ENCODE results near the gene ANKRD42.
"Not testable (repeated sequence)": the region's sequence is repeated elsewhere in the genome, so short reads cannot be mapped to it uniquely, and the experiment has no call there.

ANKRD42 gene

DNA sequence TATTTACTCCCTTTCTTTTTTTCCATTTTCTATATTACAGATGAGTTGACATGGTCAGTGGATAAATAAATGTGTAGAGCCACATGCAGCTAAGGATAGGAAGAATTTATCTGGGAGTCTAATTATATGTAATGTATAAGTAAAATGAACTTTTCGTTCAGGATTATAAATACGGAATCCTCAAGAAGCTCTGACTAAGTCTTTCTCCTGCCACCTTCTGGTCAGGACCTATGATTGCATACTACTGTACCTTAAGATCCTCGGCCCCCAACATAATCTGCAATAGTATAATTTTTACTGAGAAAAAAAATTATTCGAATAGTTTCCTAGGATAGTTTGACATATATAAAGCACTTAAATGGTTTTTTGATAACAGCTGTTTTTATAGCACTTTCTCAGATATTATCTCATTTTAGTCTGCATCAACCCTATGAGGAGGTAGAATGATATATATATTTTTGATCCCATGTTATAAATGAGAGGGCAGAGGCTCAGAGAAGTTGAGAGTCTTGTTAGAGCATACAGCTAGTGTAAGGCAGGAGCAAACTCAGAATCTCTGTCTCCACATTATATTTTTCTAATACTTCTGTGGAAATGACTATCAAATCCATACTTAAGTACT is 56.6 kb downstream of the ANKRD42 start:
- Histone ChIP-seq H3K27me3 (ENCODE audit: low read depth, low read length) (no peaks in the 10 kb centered on the region), H3K36me3 (ENCODE audit: control insufficient read depth in 1 of 2, insufficient read depth in 2 of 2, low read length in 2 of 2) (peaks cover 3 to 6% of the 10 kb centered on the region in 2 donors), H3K4me3 (ENCODE audit: low read depth in 1 of 2, low read length in 2 of 2) (no peak overlapping the region), H3K27ac (ENCODE audit: low read length) (no peak overlapping the region), H3K9me3 (ENCODE audit: control insufficient read depth in 1 of 2, low read length in 2 of 2) (no peaks in the 10 kb centered on the region), H3K4me1 (ENCODE audit: control insufficient read depth in 1 of 2, insufficient read depth in 2 of 2, low read length in 2 of 2) (no peaks in the 10 kb centered on the region)

DNA sequence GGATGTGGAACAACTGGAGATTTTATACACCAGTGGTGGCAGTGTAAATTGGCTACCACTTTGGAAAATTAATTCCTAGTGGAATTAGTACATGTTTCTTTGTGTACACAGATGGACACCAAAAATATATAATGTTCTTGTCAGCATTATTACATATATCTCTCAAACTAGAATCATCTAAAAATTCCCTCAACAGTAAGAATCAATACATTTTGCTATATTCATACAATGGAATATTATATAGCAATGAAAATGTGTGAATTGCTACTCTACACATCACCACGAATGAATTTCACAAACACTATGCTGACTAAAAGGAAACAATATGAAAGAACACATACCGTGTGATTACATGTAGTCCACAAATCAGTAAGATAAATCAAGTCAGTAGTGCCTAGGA is 58.8 kb downstream of the ANKRD42 start:
- peaks cover 0 to 3% of the 10 kb centered on the region in 2 donors for H3K36me3 ChIP-seq (ENCODE audit: control insufficient read depth in 1 of 2, insufficient read depth in 2 of 2, low read length in 2 of 2)
- H3K27ac ChIP-seq (ENCODE audit: low read length), result no peak overlapping the region
- H3K27me3 ChIP-seq (ENCODE audit: low read depth, low read length), result no peaks in the 10 kb centered on the region
- H3K4me3 ChIP-seq (ENCODE audit: low read depth in 1 of 2, low read length in 2 of 2), result no peak overlapping the region
- no peaks in the 10 kb centered on the region for H3K9me3 ChIP-seq (ENCODE audit: control insufficient read depth in 1 of 2, low read length in 2 of 2)
- no peaks in the 10 kb centered on the region for H3K4me1 ChIP-seq (ENCODE audit: control insufficient read depth in 1 of 2, insufficient read depth in 2 of 2, low read length in 2 of 2)

DNA sequence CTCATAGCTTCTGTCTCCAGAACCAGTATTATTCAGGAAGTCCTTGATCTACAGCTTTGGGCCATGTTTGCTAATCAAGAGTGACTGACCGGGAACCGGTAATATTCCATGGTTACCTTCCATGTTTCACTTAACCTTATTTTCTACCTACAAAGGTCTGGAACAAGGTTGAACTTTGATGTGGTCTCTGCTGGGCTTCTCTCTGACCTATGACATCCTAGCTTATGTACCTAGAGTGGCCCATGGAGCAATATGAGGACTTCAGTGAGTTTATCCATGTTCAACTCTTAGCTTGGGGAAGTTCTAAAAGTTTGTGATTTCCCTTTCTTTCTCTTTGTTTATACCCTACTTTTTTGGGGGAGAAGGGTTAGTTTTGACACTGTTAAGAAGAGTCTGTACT is 59.4 kb downstream of the ANKRD42 start:
- Histone ChIP-seq H3K4me3 (ENCODE audit: low read depth in 1 of 2, low read length in 2 of 2) (no peak overlapping the region), H3K4me1 (ENCODE audit: control insufficient read depth in 1 of 2, insufficient read depth in 2 of 2, low read length in 2 of 2) (no peaks in the 10 kb centered on the region), H3K27ac (ENCODE audit: low read length) (no peak overlapping the region), H3K27me3 (ENCODE audit: low read depth, low read length) (no peaks in the 10 kb centered on the region), H3K9me3 (ENCODE audit: control insufficient read depth in 1 of 2, low read length in 2 of 2) (no peaks in the 10 kb centered on the region), H3K36me3 (ENCODE audit: control insufficient read depth in 1 of 2, insufficient read depth in 2 of 2, low read length in 2 of 2) (peaks cover 5 to 7% of the 10 kb centered on the region in 2 donors)

DNA sequence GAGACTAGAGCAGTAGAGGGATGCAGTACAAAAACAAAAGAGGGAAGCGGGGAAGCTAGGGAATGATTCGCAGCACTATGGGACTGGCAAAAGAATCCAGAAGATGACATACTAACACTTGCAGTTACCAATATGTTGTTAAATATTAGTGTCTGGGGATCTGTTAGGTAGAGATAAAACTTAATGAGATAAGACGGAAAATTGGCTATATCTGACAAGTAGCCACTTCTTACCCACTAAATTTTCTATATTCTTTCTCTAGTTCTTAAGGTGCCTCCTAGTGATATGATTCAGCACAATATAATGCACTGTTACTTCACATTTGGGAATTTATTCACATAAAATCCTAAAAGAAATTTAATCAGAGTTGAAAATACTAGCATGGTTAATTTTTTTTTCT is 61.9 kb downstream of the ANKRD42 start:
- Histone ChIP-seq H3K9me3 (ENCODE audit: control insufficient read depth in 1 of 2, low read length in 2 of 2) (no peaks in the 10 kb centered on the region), H3K4me3 (ENCODE audit: low read depth in 1 of 2, low read length in 2 of 2) (no peak overlapping the region), H3K36me3 (ENCODE audit: control insufficient read depth in 1 of 2, insufficient read depth in 2 of 2, low read length in 2 of 2) (peaks cover 14 to 16% of the 10 kb centered on the region in 2 donors), H3K27me3 (ENCODE audit: low read depth, low read length) (no peaks in the 10 kb centered on the region), H3K27ac (ENCODE audit: low read length) (no peak overlapping the region), H3K4me1 (ENCODE audit: control insufficient read depth in 1 of 2, insufficient read depth in 2 of 2, low read length in 2 of 2) (no peaks in the 10 kb centered on the region)

DNA sequence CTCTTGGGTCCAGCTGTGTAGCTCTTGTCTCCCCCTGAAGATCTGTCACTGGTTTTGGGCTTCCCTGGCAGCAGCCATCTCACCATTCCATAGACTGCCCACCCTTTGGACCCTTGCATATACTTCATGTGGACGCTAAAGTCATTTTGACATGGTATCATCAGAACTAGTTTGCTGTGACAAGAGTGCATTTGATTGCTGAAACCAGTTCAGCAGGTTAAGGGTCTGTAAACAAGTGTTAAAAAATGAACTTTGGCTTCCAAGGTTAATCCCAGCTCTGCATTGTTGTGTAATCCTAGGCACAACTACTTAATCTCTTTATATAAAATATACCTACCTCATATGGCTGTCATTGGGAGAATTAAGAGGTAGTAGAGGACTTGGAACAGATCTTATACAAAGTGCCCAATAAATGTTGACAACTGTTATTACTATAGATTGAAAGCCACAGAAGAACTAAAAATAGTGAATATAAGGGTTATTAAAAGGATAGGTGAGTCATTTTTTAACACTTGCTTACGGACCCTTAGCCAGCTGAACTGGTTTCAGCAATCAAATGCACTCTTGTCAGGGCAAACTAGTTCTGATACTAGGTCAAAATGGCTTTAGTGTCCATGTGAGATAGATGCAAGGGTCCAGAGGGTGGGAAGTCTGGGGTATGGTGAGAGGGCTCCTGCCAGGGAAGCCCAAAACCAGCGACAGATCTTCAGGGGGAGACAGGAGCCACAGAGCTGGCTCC is 63.3 kb downstream of the ANKRD42 start:
- H3K27ac ChIP-seq (ENCODE audit: low read length), result no peak overlapping the region
- H3K4me1 ChIP-seq (ENCODE audit: control insufficient read depth in 1 of 2, insufficient read depth in 2 of 2, low read length in 2 of 2), result no peaks in the 10 kb centered on the region
- H3K4me3 ChIP-seq (ENCODE audit: low read depth in 1 of 2, low read length in 2 of 2), result no peak overlapping the region
- peaks cover 14 to 19% of the 10 kb centered on the region in 2 donors for H3K36me3 ChIP-seq (ENCODE audit: control insufficient read depth in 1 of 2, insufficient read depth in 2 of 2, low read length in 2 of 2)
- H3K9me3 ChIP-seq (ENCODE audit: control insufficient read depth in 1 of 2, low read length in 2 of 2), result no peaks in the 10 kb centered on the region
- no peaks in the 10 kb centered on the region for H3K27me3 ChIP-seq (ENCODE audit: low read depth, low read length)

DNA sequence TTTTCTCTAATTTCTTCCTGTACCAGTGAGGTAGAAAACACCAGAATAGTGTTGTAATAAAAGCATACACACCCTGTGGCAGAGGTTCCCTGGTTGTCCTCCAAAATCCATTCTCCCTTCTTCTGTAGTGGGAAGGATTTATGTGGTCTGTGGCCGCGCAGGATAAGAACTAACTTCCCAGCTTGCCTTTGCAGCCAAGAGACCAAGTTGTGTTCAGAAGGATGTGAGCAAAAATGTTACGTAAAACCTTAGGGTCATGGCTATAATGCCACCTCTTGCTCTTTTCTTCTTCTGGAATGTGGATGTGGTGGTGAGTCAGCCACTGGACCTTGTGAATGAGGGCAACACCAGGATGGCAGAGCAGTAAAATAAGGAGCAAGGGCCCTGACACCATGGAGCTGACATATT is 64.3 kb downstream of the ANKRD42 start:
- no peaks in the 10 kb centered on the region for H3K9me3 ChIP-seq (ENCODE audit: control insufficient read depth in 1 of 2, low read length in 2 of 2)
- no peaks in the 10 kb centered on the region for H3K27me3 ChIP-seq (ENCODE audit: low read depth, low read length)
- no peaks in the 10 kb centered on the region for H3K4me1 ChIP-seq (ENCODE audit: control insufficient read depth in 1 of 2, insufficient read depth in 2 of 2, low read length in 2 of 2)
- H3K4me3 ChIP-seq (ENCODE audit: low read depth in 1 of 2, low read length in 2 of 2), result no peak overlapping the region
- no peak overlapping the region for H3K27ac ChIP-seq (ENCODE audit: low read length)
- H3K36me3 ChIP-seq (ENCODE audit: control insufficient read depth in 1 of 2, insufficient read depth in 2 of 2, low read length in 2 of 2), result peaks cover 15 to 24% of the 10 kb centered on the region in 2 donors

DNA sequence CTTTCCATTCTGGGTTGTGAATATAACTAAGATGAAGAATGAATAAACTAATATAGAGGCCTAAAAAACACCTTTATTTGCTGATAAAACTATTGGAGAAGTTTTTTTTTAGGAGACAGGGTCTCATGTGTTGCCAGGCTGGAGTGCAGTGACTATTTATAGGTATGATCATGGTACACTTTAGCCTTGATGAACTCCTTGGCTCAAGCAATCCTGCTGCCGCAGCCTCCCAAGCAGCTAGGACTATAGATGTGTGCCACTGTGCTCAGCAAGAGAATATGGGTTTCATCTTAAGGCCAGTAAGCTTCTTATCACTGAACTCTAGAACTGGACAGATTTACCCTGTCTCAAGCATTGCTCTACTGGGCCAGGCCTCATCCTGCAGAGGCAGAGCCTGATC is 66.0 kb downstream of the ANKRD42 start:
- H3K27ac ChIP-seq (ENCODE audit: low read length), result no peak overlapping the region
- H3K4me3 ChIP-seq (ENCODE audit: low read depth in 1 of 2, low read length in 2 of 2), result no peak overlapping the region
- H3K36me3 ChIP-seq (ENCODE audit: control insufficient read depth in 1 of 2, insufficient read depth in 2 of 2, low read length in 2 of 2), result peaks cover 26 to 34% of the 10 kb centered on the region in 2 donors
- no peaks in the 10 kb centered on the region for H3K4me1 ChIP-seq (ENCODE audit: control insufficient read depth in 1 of 2, insufficient read depth in 2 of 2, low read length in 2 of 2)
- no peaks in the 10 kb centered on the region for H3K9me3 ChIP-seq (ENCODE audit: control insufficient read depth in 1 of 2, low read length in 2 of 2)
- H3K27me3 ChIP-seq (ENCODE audit: low read depth, low read length), result no peaks in the 10 kb centered on the region

DNA sequence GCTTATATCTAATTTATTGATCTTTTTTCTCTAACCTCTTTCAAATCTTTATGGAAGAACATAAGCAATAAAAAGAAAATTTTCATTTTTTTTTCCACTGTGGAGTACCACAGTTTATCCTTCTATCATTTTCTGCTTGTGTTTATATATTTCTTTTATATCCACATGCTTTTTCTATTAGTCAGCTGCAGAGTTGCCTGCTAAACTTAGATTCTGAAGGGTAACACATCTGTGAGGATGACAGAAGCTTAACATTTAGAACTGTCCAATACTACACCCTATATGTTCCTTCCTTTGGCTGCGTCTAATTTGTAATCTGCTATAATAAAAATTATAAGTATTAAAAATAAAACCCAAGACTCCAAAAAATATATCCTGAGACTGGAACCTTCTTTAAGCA is 71.8 kb downstream of the ANKRD42 start:
- Histone ChIP-seq H3K27ac (ENCODE audit: low read length) (no peak overlapping the region), H3K27me3 (ENCODE audit: low read depth, low read length) (no peaks in the 10 kb centered on the region), H3K4me3 (ENCODE audit: low read depth in 1 of 2, low read length in 2 of 2) (no peak overlapping the region), H3K4me1 (ENCODE audit: control insufficient read depth in 1 of 2, insufficient read depth in 2 of 2, low read length in 2 of 2) (peaks cover 0 to 4% of the 10 kb centered on the region in 2 donors), H3K9me3 (ENCODE audit: control insufficient read depth in 1 of 2, low read length in 2 of 2) (no peaks in the 10 kb centered on the region), H3K36me3 (ENCODE audit: control insufficient read depth in 1 of 2, insufficient read depth in 2 of 2, low read length in 2 of 2) (peaks cover 19 to 42% of the 10 kb centered on the region in 2 donors)

DNA sequence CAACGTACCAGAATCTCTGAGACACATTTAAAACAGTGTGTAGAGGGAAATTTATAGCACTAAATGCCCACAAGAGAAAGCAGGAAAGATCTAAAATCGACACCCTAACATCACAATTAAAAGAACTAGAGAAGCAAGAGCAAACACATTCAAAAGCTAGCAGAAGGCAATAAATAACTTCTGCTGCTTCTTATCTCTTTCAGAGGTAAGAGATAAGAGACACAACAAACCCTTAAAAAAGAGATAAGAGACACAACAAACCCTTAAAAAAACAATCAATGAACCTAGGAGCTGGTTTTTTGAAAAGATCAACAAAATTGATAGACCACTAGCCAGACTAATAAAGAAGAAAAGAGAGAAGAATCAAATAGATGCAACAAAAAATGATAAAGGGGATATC is 75.6 kb downstream of the ANKRD42 start:
- not testable (repeated sequence) for H3K4me1 ChIP-seq (ENCODE audit: control insufficient read depth in 1 of 2, insufficient read depth in 2 of 2, low read length in 2 of 2); H3K4me3 ChIP-seq (ENCODE audit: low read depth in 1 of 2, low read length in 2 of 2); H3K9me3 ChIP-seq (ENCODE audit: control insufficient read depth in 1 of 2, low read length in 2 of 2); H3K27ac ChIP-seq (ENCODE audit: low read length); H3K27me3 ChIP-seq (ENCODE audit: low read depth, low read length)
- peaks cover 15 to 35% of the 10 kb centered on the region in 2 donors for H3K36me3 ChIP-seq (ENCODE audit: control insufficient read depth in 1 of 2, insufficient read depth in 2 of 2, low read length in 2 of 2)

DNA sequence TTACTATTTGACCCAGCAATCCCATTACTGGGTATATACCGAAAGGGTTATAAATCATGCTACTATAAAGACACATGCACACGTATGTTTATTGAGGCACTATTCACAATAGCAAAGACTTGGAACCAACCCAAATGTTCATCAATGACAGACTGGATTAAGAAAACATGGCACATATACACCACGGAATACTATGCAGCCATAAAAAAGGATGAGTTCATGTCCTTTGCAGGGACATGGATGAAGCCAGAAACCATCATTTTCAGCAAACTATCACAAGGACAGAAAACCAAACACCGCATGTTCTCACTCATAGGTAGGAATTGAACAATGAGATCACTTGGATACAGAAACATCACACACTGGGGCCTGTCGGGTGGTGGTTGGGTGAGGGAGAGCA is 78.2 kb downstream of the ANKRD42 start:
- not testable (repeated sequence) for H3K4me3 ChIP-seq (ENCODE audit: low read depth in 1 of 2, low read length in 2 of 2); H3K27ac ChIP-seq (ENCODE audit: low read length); H3K27me3 ChIP-seq (ENCODE audit: low read depth, low read length); H3K4me1 ChIP-seq (ENCODE audit: control insufficient read depth in 1 of 2, insufficient read depth in 2 of 2, low read length in 2 of 2); H3K9me3 ChIP-seq (ENCODE audit: control insufficient read depth in 1 of 2, low read length in 2 of 2)
- H3K36me3 ChIP-seq (ENCODE audit: control insufficient read depth in 1 of 2, insufficient read depth in 2 of 2, low read length in 2 of 2), result peaks cover 20 to 32% of the 10 kb centered on the region in 2 donors

DNA sequence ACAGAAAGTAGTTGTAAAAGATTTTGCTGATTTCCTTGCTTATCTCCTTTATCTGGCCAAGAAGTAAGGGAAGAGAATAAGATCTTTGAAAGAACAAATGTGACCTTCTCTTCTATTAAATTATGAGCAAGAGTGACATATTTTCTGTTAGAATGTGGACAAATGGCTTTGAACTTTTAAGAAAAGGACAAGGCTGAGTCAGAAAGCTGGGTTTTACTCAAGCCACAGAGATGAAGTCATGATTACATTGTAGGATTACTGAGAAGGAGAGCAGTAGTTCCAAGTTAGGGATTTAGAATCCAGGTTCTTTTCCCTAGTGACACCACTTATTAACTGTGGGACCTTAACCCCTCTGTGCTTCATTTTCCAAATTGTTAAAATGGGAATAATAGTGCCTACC is 79.1 kb downstream of the ANKRD42 start:
- no peaks in the 10 kb centered on the region for H3K27me3 ChIP-seq (ENCODE audit: low read depth, low read length)
- H3K4me3 ChIP-seq (ENCODE audit: low read depth in 1 of 2, low read length in 2 of 2), result no peak overlapping the region
- H3K27ac ChIP-seq (ENCODE audit: low read length), result no peak overlapping the region
- H3K36me3 ChIP-seq (ENCODE audit: control insufficient read depth in 1 of 2, insufficient read depth in 2 of 2, low read length in 2 of 2), result peaks cover 25 to 26% of the 10 kb centered on the region in 2 donors
- H3K9me3 ChIP-seq (ENCODE audit: control insufficient read depth in 1 of 2, low read length in 2 of 2), result no peaks in the 10 kb centered on the region
- no peaks in the 10 kb centered on the region for H3K4me1 ChIP-seq (ENCODE audit: control insufficient read depth in 1 of 2, insufficient read depth in 2 of 2, low read length in 2 of 2)

All from muscle layer of duodenum (tissue), 2 donors.